Upper lobe of left lung (tissue), 6 donors: ENCODE results near the gene ANKLE2. TPM values are rescaled to one million over a fixed set of nuclear protein-coding genes. Genes with fewer than 3 reads are reported as not detected.

Experiments
- ATAC-seq, 2 donors: fragments of 200-7000 bp; cut with Tn5 transposase; one replicate each; pipeline ENCODE4 v1.9.1; 2022; ENCODE audit warnings: mild to moderate bottlenecking in 2 of 2, moderate library complexity in 2 of 2; ENCODE audit not compliant: low FRiP score in 2 of 2
- DNase-seq, 2 donors: peaks; one replicate each; pipeline ENCODE4 v3.0.0-alpha.2; 2019 to 2020
- H3K27ac ChIP-seq, 4 donors: fragments of 200-600 bp; sonication (generic); one replicate each; pipeline ENCODE4 v1.5.1; 2016 to 2019
- H3K27me3 ChIP-seq, 4 donors: fragments of 200-600 bp; sonication (generic); one replicate each; pipeline ENCODE4 v1.5.1; 2017 to 2019
- H3K36me3 ChIP-seq, 4 donors: fragments of 200-600 bp; sonication (generic); one replicate each; pipeline ENCODE4 v1.5.1; 2016 to 2019
- H3K4me1 ChIP-seq, 4 donors: fragments of 200-600 bp; sonication (generic); one replicate each; pipeline ENCODE4 v1.5.1; 2018 to 2019
- H3K4me3 ChIP-seq, 4 donors: fragments of 200-600 bp; sonication (generic); one replicate each; pipeline ENCODE4 v1.5.1; 2017 to 2019; ENCODE audit warnings: mild to moderate bottlenecking in 2 of 4, moderate library complexity in 1 of 4
- H3K9me3 ChIP-seq, 4 donors: fragments of 200-600 bp; sonication (generic); one replicate each; pipeline ENCODE4 v1.5.1; 2018 to 2019
- EP300 ChIP-seq, 4 donors: sonication (generic); formaldehyde crosslinking; IDR thresholded peaks; one replicate each; pipeline ENCODE4 v1.5.1; 2017; ENCODE audit warnings: antibody characterized with exemption in 4 of 4, control low read depth in 2 of 4
- POLR2A ChIP-seq, 4 donors: fragments of 450-650 bp; IDR thresholded peaks; one replicate each; pipeline ENCODE4 v1.5.1; 2016 to 2017; ENCODE audit warnings: antibody characterized with exemption in 4 of 4, mild to moderate bottlenecking in 2 of 4
- POLR2AphosphoS5 ChIP-seq, 2 donors: sonication (generic); formaldehyde crosslinking; IDR thresholded peaks; one replicate each; pipeline ENCODE4 v1.5.1; 2017; ENCODE audit warnings: antibody characterized with exemption in 2 of 2
- WGBS, 2 donors: methylation state at CpG; one replicate each; pipeline ENCODE4 v1.1.5; 2017 to 2018; 5-methylcytosine and 5-hydroxymethylcytosine counted together
- total RNA-seq, 6 donors: library from RNA; depleted of rRNA in 4 of 6; stranded (reverse); fragments of >200 nt in 4 of 6; gene quantifications; one replicate each; pipeline versions ENCODE4 v1.1.0 to v1.2.1, GENCODE V29; 2016 to 2021
- TF ChIP-seq, protein P1 (sequence below), 6 experiments: fragments of 450-650 bp in 4 of 6; fragments of 200-600 bp in 2 of 6; sonication (generic) in 2 of 6; IDR thresholded peaks; one replicate each; pipeline ENCODE4 v1.5.1; 2016 to 2019; ENCODE audit warnings: antibody characterized with exemption in 6 of 6
- donor health status: DM: no; HTN: no; CAD: no; lungs with moderate emphysema.
- donor health status: DM: no; HTN: yes; CAD: no; lungs with severe emphysema.

The ANKLE2 gene
- total RNA-seq, 6 donors from 2014 or later = 44.3 to 153 (median 78.0) TPM

DNA sequence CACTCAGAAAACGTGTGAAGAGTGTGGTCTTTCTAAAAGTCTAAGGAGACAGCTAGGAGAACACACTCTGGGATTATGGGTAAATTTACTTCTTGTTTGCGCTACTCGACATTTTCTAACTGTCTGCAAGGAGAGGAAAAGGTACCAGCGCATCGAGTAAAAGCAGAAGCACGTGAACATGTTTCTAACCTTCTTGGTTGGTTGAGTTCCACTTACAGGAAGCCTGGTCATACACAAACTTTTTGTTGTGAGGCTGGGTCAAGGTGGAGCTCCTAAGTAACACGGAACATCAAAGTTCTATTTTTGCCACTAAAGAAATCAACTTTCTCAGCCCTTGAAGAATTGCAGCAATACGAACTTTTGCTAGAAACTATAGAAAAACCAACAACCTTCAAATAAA is 20.0 kb downstream of the ANKLE2 start:
- WGBS, 2 donors = 88 to 92% methylated on average over 8 of the region's 8 CpGs
- no peaks in the 10 kb centered on the region for H3K9me3 ChIP-seq
- peaks cover 34 to 100% (median 91%) of the 10 kb centered on the region in 4 donors for H3K36me3 ChIP-seq
- H3K27ac ChIP-seq = no peak overlapping the region
- no peak for DNase-seq
- H3K4me1 ChIP-seq = no peaks in the 10 kb centered on the region
- TF ChIP-seq, protein P1, sequence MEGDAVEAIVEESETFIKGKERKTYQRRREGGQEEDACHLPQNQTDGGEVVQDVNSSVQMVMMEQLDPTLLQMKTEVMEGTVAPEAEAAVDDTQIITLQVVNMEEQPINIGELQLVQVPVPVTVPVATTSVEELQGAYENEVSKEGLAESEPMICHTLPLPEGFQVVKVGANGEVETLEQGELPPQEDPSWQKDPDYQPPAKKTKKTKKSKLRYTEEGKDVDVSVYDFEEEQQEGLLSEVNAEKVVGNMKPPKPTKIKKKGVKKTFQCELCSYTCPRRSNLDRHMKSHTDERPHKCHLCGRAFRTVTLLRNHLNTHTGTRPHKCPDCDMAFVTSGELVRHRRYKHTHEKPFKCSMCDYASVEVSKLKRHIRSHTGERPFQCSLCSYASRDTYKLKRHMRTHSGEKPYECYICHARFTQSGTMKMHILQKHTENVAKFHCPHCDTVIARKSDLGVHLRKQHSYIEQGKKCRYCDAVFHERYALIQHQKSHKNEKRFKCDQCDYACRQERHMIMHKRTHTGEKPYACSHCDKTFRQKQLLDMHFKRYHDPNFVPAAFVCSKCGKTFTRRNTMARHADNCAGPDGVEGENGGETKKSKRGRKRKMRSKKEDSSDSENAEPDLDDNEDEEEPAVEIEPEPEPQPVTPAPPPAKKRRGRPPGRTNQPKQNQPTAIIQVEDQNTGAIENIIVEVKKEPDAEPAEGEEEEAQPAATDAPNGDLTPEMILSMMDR (IDR thresholded peaks at IDR 0.05) = no peak
- TF ChIP-seq POLR2A (IDR thresholded peaks at IDR 0.05) (no peak), POLR2AphosphoS5 (IDR thresholded peaks at IDR 0.05) (no peak), EP300 (IDR thresholded peaks at IDR 0.05) (no peak)
- H3K27me3 ChIP-seq = no peaks in the 10 kb centered on the region
- ATAC-seq = no peak
- no peak overlapping the region for H3K4me3 ChIP-seq

DNA sequence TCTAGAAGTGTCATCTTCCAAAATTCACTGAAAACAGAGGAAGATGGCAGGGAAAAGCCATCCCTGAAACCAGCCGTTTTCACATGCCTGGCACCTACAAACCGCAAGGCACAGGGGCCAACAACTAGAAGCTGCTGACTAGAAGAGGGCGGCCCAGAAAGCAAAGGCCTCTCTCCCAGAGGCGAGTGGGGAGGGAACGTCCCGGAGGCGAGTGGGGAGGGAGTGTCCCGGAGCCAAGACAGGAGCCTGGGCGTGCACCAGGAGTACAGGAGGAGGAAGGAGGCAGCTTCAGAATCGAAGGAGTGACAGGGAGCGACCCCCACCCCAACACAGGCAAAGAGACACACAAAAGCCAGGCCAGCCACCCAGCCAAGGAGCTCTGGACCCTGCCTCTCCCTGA is 21.0 kb downstream of the ANKLE2 start:
- Histone ChIP-seq H3K9me3 (no peaks in the 10 kb centered on the region), H3K27ac (no peak overlapping the region), H3K4me3 (no peak overlapping the region), H3K4me1 (no peaks in the 10 kb centered on the region), H3K27me3 (no peaks in the 10 kb centered on the region), H3K36me3 (peaks cover 41 to 100% (median 96%) of the 10 kb centered on the region in 4 donors)
- WGBS, 2 donors = 82 to 91% methylated on average over 11 of the region's 11 CpGs
- TF ChIP-seq POLR2AphosphoS5 (IDR thresholded peaks at IDR 0.05) = no peak
- TF ChIP-seq POLR2A (IDR thresholded peaks at IDR 0.05) = no peak
- no peak for TF ChIP-seq EP300 (IDR thresholded peaks at IDR 0.05)
- TF ChIP-seq, protein P1 (IDR thresholded peaks at IDR 0.05) = no peak
- DNase-seq (no peak), ATAC-seq (no peak)

DNA sequence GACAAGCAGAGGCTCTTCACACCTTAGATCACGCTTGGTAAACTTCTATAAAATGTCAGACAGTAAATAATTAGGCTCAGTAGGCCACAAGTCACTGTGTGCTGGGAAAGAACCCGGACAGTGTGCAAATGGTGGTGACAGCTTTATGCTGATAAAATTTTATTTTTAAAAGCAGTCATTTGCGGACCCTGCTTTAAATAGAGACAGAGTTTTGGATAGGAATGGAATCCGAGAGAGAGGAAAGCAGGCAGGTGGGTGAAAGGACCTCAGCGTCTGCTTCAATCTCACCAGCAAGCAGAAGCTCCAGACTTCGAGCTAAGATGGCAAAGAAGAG is 21.4 kb downstream of the ANKLE2 start:
- ATAC-seq (no peak), DNase-seq (no peak)
- Histone ChIP-seq H3K27me3 (no peaks in the 10 kb centered on the region), H3K27ac (no peak overlapping the region), H3K4me3 (no peak overlapping the region), H3K9me3 (no peaks in the 10 kb centered on the region), H3K4me1 (no peaks in the 10 kb centered on the region), H3K36me3 (peaks cover 41 to 100% (median 96%) of the 10 kb centered on the region in 4 donors)
- TF ChIP-seq EP300 (IDR thresholded peaks at IDR 0.05) (no peak), POLR2AphosphoS5 (IDR thresholded peaks at IDR 0.05) (no peak), POLR2A (IDR thresholded peaks at IDR 0.05) (no peak)
- TF ChIP-seq, protein P1 (IDR thresholded peaks at IDR 0.05) = no peak
- 91 to 93% methylated on average over 6 of the region's 6 CpGs for WGBS, 2 donors

DNA sequence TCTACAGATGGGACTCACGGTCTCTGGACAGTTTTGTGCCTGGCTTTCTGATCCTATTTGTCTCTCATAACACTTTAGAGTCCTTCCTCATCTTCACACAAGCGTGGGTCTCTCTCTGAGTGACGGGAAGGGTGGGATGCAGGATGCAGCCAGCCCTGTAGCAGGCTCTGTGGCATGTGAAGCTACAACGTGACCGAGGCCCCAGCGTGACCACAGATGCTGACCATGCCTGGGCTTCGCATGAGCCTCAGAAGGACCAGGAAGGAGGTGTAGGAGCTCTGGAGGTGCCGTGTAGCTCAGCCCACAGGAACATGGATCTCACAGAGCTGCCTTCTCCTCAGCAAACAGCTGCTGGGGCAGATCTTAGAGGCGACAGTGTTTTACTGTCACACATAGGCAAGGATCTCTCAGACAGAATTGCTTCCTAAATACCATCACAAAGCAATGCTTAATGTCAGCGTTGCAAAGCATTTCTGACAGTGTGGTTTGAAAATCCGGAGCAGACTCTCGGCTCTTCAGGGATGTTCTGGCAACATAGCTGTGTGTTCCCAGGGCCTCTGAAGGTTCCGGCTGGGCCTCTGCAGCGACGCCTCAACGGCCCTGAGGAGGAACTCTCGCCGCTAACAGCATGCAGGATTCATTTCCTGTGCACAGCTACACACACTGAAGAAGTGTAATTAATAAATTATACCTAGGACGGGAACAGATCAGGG is 21.9 kb downstream of the ANKLE2 start:
- TF ChIP-seq, protein P1 (IDR thresholded peaks at IDR 0.05) = no peak
- TF ChIP-seq POLR2AphosphoS5 (IDR thresholded peaks at IDR 0.05) (no peak), POLR2A (IDR thresholded peaks at IDR 0.05) (no peak), EP300 (IDR thresholded peaks at IDR 0.05) (no peak)
- ATAC-seq = no peak
- H3K27ac ChIP-seq = no peak overlapping the region
- peaks cover 42 to 100% (median 96%) of the 10 kb centered on the region in 4 donors for H3K36me3 ChIP-seq
- no peaks in the 10 kb centered on the region for H3K27me3 ChIP-seq
- no peak overlapping the region for H3K4me3 ChIP-seq
- H3K4me1 ChIP-seq = no peaks in the 10 kb centered on the region
- no peak for DNase-seq
- WGBS, 2 donors = 76 to 88% methylated on average over 10 to 19 of the region's 19 CpGs
- H3K9me3 ChIP-seq = no peaks in the 10 kb centered on the region

DNA sequence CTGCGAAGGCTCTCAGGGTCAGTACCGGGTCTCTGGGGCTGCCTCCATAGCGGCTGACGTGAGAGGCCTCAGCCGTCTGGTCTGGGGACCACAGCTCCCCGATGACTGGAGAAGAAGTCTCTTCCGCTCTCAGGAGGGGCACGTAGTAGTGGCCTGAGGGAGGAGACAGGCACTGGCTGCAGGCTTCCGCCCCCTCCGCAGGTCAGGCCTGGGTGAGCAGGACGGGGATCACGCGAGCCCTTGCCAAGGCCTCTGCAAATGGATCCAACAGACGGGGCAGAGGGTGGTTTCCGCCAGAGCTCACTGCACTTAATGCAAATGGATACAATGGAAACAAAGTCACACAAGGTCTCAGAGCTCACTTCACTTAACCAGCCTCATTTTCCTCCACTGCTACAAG is 24.7 kb downstream of the ANKLE2 start:
- DNase-seq (no peak), ATAC-seq (peak in 1 of 2 donors; percentile 6)

More for the DNA sequence above, 24.7 kb downstream of the ANKLE2 start:
- Histone ChIP-seq H3K4me1 (no peaks in the 10 kb centered on the region), H3K9me3 (no peaks in the 10 kb centered on the region), H3K4me3 (no peak overlapping the region), H3K27ac (no peak overlapping the region), H3K36me3 (peaks cover 60 to 100% (median 99%) of the 10 kb centered on the region in 4 donors), H3K27me3 (no peaks in the 10 kb centered on the region)
- 95% methylated on average over 12 to 14 of the region's 15 CpGs for WGBS, 2 donors
- TF ChIP-seq POLR2AphosphoS5 (IDR thresholded peaks at IDR 0.05) (no peak), EP300 (IDR thresholded peaks at IDR 0.05) (no peak), POLR2A (IDR thresholded peaks at IDR 0.05) (no peak)
- TF ChIP-seq, protein P1 (IDR thresholded peaks at IDR 0.05) = no peak
